ENCODE measurements around the gene KIF6.
"Not testable (repeated sequence)": the region's sequence is repeated elsewhere in the genome, so short reads cannot be mapped to it uniquely, and the experiment has no call there.

Gene KIF6

DNA sequence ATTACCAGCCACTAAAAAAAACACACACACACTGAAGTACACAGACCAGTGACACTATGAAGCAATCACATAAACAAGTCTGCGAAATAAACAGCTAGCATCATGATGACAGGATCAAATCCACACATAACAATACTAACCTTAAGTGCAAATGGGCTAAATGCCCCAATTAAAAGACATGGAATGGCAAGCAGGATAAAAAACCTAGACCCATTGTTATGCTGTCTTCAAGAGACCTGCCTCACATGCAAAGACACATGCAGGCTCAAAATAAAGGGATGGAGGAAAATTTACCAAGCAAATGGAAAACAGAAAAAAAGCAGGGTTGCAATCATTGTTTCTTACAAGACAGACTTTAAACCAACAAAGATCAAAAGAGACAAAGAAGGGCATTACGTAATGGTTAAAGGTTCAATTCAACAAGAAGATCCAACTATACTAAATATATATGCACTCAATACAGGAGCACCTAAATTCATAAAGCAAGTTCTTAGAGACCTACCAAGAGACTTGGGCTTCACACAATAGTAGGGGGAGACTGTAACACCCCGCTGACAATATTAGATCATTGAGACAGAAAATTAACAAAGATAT lies 222.7 kb downstream of the KIF6 start:
- DNase-seq (ENCODE audit: low read depth in 2 of 2), result not testable (repeated sequence)

DNA sequence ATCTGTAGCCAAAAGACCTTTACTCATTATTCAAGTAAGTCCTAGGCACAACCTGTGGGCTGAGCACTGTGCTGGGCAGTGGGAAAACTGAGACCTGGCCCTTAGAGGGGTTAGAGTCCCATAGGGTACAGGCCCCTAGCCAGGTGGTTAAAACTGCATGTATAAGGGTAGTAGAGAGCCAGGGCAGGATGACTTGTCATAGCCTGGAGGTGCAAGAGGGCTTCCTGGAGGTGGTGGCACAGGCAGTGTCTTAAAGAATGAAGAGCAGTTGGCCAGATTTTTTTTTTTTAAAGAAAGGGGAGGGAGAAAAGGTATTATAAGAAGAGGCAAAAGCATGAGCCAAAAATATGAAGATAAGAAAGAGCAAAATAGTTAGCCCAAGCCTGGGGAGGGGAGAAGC lies 226.2 kb downstream of the KIF6 start:
- DNase-seq (ENCODE audit: low read depth in 2 of 2), result no peak

GRCh38 chr6:39498096-39498495 lies 227.1 kb downstream of the KIF6 start:
- DNase-seq (ENCODE audit: low read depth in 2 of 2), result no peak

GRCh38 chr6:39496915-39497314 lies 228.3 kb downstream of the KIF6 start:
- no peak for DNase-seq (ENCODE audit: low read depth in 2 of 2)

DNA sequence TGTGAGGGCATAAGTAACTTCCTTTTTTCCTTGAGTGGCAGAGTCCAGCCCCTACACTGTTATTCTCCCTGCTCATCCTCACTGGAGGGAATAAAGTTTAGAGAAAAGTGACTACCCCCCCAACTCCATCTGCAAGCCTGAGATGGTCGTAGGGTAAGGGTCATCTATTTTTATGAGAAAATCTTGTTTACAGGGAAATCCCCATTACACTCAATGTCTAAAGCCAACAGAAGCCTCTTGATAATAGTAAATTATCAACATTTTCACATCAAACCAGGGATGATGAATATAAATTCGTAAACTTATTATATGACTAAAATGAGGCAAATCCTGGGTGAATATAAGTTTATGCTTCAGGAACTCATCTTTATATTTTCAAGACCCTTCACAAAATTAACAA lies 228.8 kb downstream of the KIF6 start:
- no peak for DNase-seq (ENCODE audit: low read depth in 2 of 2)

DNA sequence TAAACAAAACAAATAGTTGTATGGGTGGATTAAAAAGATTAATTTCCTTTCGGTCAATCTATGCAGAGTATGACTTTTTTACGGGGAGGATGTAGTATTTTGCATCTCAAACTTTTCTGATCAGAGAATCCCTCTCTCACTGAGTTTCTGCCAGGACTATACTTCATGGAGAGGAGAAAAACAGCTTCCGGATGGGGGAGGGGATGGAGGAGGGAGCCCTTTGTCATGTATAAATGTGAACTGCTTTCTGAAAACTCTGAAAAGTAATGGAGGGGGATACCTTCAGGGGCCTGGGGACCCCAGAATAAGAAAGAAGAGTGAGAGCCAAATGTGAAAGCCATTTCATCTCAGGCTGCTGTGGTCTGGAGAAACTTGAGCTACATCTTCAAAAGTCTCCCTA lies 229.6 kb downstream of the KIF6 start:
- DNase-seq (ENCODE audit: low read depth in 2 of 2), result no peak

GRCh38 chr6:39494998-39495397 lies 230.2 kb downstream of the KIF6 start:
- DNase-seq (ENCODE audit: low read depth in 2 of 2), result no peak

GRCh38 chr6:39493777-39494176 lies 231.4 kb downstream of the KIF6 start:
- no peak for DNase-seq (ENCODE audit: low read depth in 2 of 2)

GRCh38 chr6:39493174-39493573 lies 232.0 kb downstream of the KIF6 start:
- DNase-seq (ENCODE audit: low read depth in 2 of 2), result no peak

DNA sequence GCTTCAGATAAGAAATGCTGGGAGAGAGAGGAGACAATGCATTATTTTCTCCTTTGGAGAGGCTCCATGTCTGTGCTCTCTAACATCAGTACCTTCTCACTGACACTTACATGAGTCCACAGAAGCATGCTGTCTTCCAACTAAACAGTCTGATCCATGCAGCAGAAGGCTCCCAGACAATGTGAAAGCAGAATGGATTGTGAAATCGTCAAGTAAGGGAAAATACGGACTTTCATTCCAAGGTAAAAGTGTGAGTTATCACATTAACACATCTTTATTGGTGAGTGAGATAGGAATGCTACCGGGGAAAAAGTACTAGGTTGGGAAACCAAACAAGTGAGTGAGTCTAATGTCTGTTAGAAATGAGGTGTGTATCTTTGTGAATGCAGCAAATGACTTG lies 235.1 kb downstream of the KIF6 start:
- DNase-seq (ENCODE audit: low read depth in 2 of 2), result no peak

DNA sequence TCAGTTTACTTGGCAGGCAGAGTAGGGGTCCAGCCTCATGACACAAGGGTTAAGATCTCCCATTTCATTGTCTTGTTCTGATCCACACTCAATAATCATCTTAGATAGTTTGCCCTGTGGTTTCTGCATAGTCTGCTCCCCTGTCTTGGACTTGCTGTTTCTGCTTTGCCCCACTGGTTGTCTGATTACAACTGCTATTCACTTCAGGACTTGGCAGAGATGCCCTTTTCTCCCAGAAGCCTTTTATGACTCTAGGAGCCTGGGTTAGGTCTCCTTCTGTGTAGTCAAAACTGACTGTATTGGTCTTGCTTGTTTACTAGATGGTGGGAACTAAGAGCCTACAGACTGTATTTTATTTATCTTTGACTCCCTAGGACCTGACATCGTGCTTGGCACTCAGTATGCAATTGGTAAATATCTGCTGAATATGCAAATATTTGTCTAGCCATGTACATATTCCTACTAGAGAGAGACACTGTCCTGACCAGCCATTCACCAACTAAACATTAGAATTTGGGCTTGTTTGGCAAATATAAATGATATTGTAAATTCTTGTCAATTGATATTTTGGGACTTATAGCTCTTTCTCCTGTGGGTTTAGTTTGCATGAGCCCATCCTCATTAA lies 236.8 kb downstream of the KIF6 start:
- no peak for DNase-seq (ENCODE audit: low read depth in 2 of 2)

DNA sequence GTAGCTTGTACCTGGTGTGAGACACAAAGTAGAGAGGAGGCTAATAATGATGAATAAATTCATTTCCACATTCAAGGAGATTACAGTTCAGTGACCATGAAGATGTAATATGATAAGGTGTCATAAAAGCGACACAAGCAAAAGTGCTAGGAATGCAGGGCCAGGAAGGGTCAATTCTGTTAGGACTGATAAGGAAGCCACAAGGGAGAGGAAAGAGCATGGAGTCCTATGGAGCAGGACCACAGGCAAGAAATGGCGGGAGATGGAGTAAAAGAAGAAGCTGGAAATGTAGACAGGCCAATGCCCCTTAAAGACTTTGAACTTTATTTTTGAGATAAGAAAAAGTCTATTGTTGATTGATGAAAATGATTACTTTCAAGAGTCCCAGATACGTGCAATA lies 240.9 kb downstream of the KIF6 start:
- no peak for DNase-seq (ENCODE audit: low read depth in 2 of 2)

DNA sequence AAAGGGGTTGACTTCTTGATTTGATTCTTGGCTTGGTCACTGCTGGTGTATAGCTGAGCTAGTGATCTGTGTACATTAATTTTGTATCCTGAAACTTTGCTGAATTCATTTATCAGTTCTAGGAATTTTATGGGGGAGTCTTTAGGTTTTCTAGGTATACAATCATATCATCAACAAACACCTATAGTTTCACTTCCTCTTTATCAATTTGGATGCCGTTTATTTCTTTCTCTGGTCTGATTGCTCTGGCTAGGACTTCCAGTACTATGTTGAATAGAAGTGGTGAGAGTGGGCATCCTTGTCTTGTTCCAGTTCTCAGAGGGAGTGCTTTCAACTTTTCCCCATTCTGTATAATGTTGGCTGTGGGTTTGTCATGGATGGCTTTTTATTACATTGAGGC lies 245.4 kb downstream of the KIF6 start:
- DNase-seq (ENCODE audit: low read depth in 2 of 2), result not testable (repeated sequence)

DNA sequence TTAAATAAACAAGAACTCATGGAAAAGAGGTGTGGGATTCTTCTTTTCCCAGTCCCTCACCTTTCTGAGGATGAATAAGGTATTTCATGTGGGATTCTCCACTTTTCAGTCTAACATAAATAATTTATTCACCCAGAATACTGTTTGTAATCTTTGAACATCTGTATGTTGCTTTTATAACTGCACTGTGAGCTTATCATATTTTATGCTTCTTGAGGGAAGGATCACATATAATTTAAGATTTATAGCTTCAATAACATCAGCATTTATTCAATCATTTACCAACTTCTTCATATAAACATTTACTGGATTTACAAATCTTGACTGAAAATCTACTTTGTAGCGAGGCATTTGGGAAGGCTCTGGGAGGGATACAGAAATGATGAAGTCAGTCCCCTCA lies 248.5 kb downstream of the KIF6 start:
- no peak for DNase-seq (ENCODE audit: low read depth in 2 of 2)

DNA sequence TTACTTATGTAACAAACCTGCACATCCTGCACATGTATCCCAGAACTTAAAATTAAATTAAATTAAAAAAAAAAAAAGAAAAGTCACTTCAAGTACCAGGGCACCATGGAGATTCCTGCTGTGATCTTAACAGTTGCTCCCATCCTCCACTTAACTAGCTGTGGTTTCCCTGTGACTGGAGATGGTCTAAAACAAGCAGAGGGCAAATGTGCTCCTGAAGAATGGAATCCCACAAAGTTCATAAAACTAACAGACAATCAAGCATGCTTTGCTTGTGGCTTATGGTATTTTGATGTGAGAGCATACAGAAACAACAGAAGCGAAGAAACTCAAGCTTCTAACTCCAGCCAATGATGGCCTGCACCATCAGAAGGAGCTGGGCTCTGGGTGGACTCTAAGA lies 249.1 kb downstream of the KIF6 start:
- DNase-seq (ENCODE audit: low read depth in 2 of 2), result no peak

DNA sequence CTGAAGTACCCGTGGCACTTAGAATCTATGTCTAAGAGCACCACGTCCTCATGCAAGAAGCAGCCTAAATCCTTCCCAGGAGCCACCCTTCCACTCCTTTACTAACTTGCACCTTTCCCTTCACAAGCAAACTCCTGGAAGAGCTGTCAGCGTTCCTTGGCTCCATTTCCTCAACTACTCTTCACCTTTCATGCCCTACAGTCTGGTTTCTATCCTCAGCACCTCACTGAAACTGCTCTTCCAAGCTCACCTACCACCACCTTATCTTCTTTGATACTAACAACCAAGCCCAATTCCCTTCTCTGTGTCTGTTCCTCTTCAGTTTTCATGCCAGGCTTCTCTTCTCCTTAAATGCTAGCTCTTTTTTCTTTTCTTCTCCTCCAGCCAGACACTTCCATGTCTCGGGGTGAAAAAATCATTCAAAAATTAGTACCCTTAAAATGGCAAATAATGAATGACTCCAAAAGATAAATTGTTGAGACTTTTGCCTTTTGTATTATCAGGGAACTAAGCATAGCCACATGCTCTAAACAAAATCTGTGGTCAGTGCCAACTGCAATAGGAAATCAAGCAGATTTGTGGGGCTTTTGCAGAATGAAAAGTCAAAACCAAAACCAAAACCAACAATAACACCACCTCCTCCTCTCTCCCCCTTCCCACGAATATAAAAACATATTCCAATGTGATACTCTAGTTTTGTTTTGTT lies 253.1 kb downstream of the KIF6 start:
- DNase-seq (ENCODE audit: low read depth in 2 of 2), result no peak

GRCh38 chr6:39470506-39470905 lies 254.7 kb downstream of the KIF6 start:
- DNase-seq (ENCODE audit: low read depth in 2 of 2), result no peak

- no peak for DNase-seq (ENCODE audit: low read depth in 2 of 2)
Measured at GRCh38 chr6:39468385-39468784, 256.8 kb downstream of the KIF6 start.

- DNase-seq (ENCODE audit: low read depth in 2 of 2), result no peak
Measured at GRCh38 chr6:39466631-39467030, 258.6 kb downstream of the KIF6 start.

GRCh38 chr6:39465539-39465938 lies 259.7 kb downstream of the KIF6 start:
- DNase-seq (ENCODE audit: low read depth in 2 of 2), result no peak

DNA sequence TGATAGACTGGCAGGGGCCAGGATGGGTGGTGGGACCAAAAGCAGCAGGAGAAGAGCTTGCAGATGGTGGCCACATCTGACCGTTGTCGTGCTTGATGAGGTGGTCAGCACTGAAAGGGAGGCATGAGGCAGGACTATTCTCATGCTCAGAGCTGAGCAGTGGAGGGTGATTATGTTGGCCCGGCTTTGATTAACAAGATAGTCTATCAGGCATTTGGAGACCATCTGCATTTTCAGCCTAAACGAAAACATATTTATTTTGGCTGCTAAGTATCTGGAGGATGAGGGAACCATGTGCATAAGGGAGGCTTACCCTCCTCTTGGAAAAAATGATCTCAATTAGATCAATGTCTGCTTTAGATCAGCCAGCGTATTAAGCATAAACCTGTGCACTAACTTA lies 261.1 kb downstream of the KIF6 start:
- no peak for DNase-seq (ENCODE audit: low read depth in 2 of 2)

GRCh38 chr6:39453956-39454524 lies 271.2 kb downstream of the KIF6 start:
- no peak for DNase-seq (ENCODE audit: low read depth in 2 of 2)

DNA sequence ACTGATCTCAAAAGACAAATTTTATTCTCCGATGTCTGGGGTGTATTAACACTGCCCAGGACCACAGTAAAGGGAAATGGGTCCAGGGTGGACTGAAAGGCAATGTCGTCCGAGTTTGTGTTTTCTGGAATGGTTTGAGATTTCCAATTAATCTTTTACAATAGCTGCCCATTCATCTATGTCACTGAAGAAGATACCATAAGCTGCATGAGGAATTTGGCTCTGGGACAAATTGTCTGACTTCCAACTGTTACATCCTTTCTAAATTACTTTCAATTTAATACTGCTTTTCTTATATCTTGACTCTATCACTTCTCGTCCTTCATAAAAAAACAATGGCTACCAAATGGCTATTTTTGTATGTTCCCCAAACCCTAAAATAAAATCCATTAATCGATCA lies 272.0 kb downstream of the KIF6 start:
- DNase-seq (ENCODE audit: low read depth in 2 of 2), result no peak
